GM12874 (cell line): Measurements from ENCODE around the gene ATF2.

Experiments
- CTCF ChIP-seq: IDR thresholded peaks from 2 replicates; pipeline ENCODE4 v1.5.1; 2011; ENCODE audit warnings: low read depth, mild to moderate bottlenecking, control low read depth, low read length, moderate library complexity; ENCODE audit not compliant: insufficient read depth

Gene ATF2

GRCh38 chr2:175167792-175168563 lies at the start of gene ATF2:
TSS of gene ATF2 (minus strand) at chr2:175168203. CDS start at chr2:175136443, 31,760 bp downstream.
- TF ChIP-seq CTCF: no peak

GRCh38 chr2:175207741-175208438 lies 39.9 kb upstream of the ATF2 start:
- TF ChIP-seq CTCF: no peak

- no peak for TF ChIP-seq CTCF
These were observed 38.9 kb upstream of the ATF2 start for GRCh38 chr2:175206866-175207265.

- TF ChIP-seq CTCF: no peak
These were observed 37.5 kb upstream of the ATF2 start for GRCh38 chr2:175205523-175205922.

GRCh38 chr2:175203621-175204496 lies 35.9 kb upstream of the ATF2 start:
- TF ChIP-seq CTCF: peak; percentile 59

- TF ChIP-seq CTCF: no peak
These were observed 27.0 kb upstream of the ATF2 start for GRCh38 chr2:175195012-175195411.

GRCh38 chr2:175188761-175189160 lies 20.8 kb upstream of the ATF2 start:
- no peak for TF ChIP-seq CTCF
